Measurements from ENCODE around the gene LRRK1.

- no peak for TF ChIP-seq CTCF (IDR thresholded peaks at IDR 0.05)
- TF ChIP-seq POLR2A (IDR thresholded peaks at IDR 0.05) = no peak
- TF ChIP-seq POLR2AphosphoS5 (IDR thresholded peaks at IDR 0.05) = no peak
- no peak for TF ChIP-seq EP300 (IDR thresholded peaks at IDR 0.05; ENCODE audit: low read depth)
These were observed 135.0 kb downstream of the LRRK1 start for GRCh38 chr15:101054116-101054515.

All from transverse colon (tissue), 4 donors.